Suprapubic skin (tissue), 4 donors: ENCODE data around the gene THOC2.

Experiments
- EP300 ChIP-seq: sonication (generic); formaldehyde crosslinking; IDR thresholded peaks from one replicate; pipeline ENCODE4 v1.6.1; 2017; ENCODE audit warnings: antibody characterized with exemption
- POLR2A ChIP-seq, 2 donors: fragments of 450-650 bp; IDR thresholded peaks; one replicate each; pipeline ENCODE4 v1.6.1; 2017; ENCODE audit warnings: antibody characterized with exemption in 2 of 2, mild to moderate bottlenecking in 2 of 2, moderate library complexity in 2 of 2
- POLR2AphosphoS5 ChIP-seq, 3 donors: sonication (generic); formaldehyde crosslinking; IDR thresholded peaks; one replicate each; pipeline ENCODE4 v1.6.1; 2017; ENCODE audit warnings: antibody characterized with exemption in 3 of 3
- TF ChIP-seq, protein P1 (sequence below), 2 donors: fragments of 200-600 bp in 1 of 2; fragments of 450-650 bp in 1 of 2; sonication (generic) in 1 of 2; IDR thresholded peaks; one replicate each; pipeline ENCODE4 v1.5.1; 2016 to 2019; ENCODE audit warnings: antibody characterized with exemption in 2 of 2, mild to moderate bottlenecking in 1 of 2, moderate library complexity in 1 of 2

DNA sequence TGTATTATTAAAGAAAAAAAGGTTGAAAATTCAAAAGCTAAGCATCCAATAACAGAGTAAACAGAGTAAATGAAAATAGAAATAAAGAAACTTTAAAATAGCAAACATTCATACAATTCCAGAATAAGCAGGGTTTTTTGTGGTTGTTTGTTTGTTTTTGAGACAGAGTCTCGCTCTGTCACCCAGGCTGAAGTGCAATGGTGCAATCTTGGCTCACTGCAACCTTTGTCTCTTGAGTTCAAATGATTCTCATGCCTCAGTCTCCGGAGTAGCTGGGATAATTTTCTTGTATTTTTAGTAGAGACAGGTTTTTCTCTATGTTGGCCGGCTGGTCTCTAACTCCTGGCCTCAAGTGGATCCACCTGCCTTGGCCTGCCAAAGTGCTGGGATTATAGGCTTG lies 6.6 kb upstream of the THOC2 start:
- TF ChIP-seq POLR2A (IDR thresholded peaks at IDR 0.05) (no peak), POLR2AphosphoS5 (IDR thresholded peaks at IDR 0.05) (no peak), EP300 (no peak)
- TF ChIP-seq, protein P1, sequence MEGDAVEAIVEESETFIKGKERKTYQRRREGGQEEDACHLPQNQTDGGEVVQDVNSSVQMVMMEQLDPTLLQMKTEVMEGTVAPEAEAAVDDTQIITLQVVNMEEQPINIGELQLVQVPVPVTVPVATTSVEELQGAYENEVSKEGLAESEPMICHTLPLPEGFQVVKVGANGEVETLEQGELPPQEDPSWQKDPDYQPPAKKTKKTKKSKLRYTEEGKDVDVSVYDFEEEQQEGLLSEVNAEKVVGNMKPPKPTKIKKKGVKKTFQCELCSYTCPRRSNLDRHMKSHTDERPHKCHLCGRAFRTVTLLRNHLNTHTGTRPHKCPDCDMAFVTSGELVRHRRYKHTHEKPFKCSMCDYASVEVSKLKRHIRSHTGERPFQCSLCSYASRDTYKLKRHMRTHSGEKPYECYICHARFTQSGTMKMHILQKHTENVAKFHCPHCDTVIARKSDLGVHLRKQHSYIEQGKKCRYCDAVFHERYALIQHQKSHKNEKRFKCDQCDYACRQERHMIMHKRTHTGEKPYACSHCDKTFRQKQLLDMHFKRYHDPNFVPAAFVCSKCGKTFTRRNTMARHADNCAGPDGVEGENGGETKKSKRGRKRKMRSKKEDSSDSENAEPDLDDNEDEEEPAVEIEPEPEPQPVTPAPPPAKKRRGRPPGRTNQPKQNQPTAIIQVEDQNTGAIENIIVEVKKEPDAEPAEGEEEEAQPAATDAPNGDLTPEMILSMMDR (IDR thresholded peaks at IDR 0.05), result no peak
